ENCODE data around the gene MYO5B. TPM values are rescaled to one million over a fixed set of nuclear protein-coding genes. Genes with fewer than 3 reads are reported as not detected.

Gene MYO5B
- total and polyA plus RNA-seq, 2 of the 4 experiments (the other 2 are of a cell fraction): 0.24 to 0.54 TPM

DNA sequence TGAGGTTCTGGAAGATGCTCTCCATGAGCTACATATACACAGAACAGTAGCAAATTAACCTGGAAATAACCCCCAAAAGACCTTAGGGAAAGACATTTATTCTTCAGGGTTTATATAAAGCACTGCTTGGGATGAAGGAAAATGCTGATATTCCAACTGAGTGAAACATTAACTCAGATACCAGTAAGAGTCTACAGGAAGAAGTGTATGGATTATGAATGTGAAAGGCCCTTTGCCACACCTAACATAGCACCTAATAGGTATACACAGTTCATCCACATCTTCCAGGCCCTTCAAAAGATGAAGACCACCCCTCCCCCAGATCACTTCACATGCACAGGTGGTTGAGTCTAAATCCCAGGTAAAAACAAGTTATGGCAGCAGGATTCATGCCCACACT is 50.4 kb downstream of the MYO5B start:
- no peaks in the 10 kb centered on the region for H3K79me1 ChIP-seq (ENCODE audit: low read depth in 1 of 2, low read length in 2 of 2)
- H3K4me1 ChIP-seq (ENCODE audit: control insufficient read depth, insufficient read depth, low read length): no peaks in the 10 kb centered on the region
- H3K18ac ChIP-seq (ENCODE audit: low read depth, low read length): no peak overlapping the region
- H2AK9ac ChIP-seq (replicated peaks; ENCODE audit: low read depth, low read length, poor library complexity): no peak overlapping the region
- H3K4me2 ChIP-seq (ENCODE audit: low read depth, low read length): no peak overlapping the region
- POLR2A ChIA-PET (ENCODE audit: unreplicated experiment): no interaction called here
- H2BK120ac ChIP-seq (ENCODE audit: low read depth, low read length): no peak overlapping the region
- no peak overlapping the region for H3K4me3 ChIP-seq (ENCODE audit: insufficient read depth, low read depth, low read length)
- no peaks in the 10 kb centered on the region for H4K20me1 ChIP-seq (ENCODE audit: insufficient read depth, low read length)
- H3K4ac ChIP-seq (ENCODE audit: low read depth, low read length): no peak overlapping the region
- H3K36me3 ChIP-seq (ENCODE audit: control insufficient read depth, insufficient read depth, low read length): no peaks in the 10 kb centered on the region
- H3K9me1 ChIP-seq (ENCODE audit: insufficient read depth, low read length): no peaks in the 10 kb centered on the region
- no peaks in the 10 kb centered on the region for H3K9me3 ChIP-seq (ENCODE audit: control insufficient read depth, insufficient read depth, low read length)
- in situ Hi-C loops (cut with MboI; ENCODE audit: low sequenced_read_pairs): no loop called here
- DNase-seq (no peak), ATAC-seq (ENCODE audit: low read depth) (no peak)
- CTCF ChIA-PET: no interaction called here
- H2BK20ac ChIP-seq (ENCODE audit: low read depth, low read length): no peak overlapping the region
- no peaks in the 10 kb centered on the region; the same call in 1 of the 2 replicates for H3K27me3 ChIP-seq (ENCODE audit: control insufficient read depth, insufficient read depth, low read length)
- dilution Hi-C loops (cut with HindIII; ENCODE audit: low sequenced_read_pairs, unreplicated experiment): no loop called here
- intact Hi-C loops (cut with micrococcal nuclease): no loop called here
- H2BK15ac ChIP-seq (ENCODE audit: low read depth, low read length): no peak overlapping the region
- H4K5ac ChIP-seq (ENCODE audit: low read depth, low read length): no peak overlapping the region
- no peak overlapping the region for H3K9ac ChIP-seq (ENCODE audit: low read depth, low read length)
- H3K27ac ChIP-seq (ENCODE audit: insufficient read depth, low read length): no peak overlapping the region
- no TSS peak for BruUV-seq (replicated peaks)
- TF ChIP-seq, protein P1, sequence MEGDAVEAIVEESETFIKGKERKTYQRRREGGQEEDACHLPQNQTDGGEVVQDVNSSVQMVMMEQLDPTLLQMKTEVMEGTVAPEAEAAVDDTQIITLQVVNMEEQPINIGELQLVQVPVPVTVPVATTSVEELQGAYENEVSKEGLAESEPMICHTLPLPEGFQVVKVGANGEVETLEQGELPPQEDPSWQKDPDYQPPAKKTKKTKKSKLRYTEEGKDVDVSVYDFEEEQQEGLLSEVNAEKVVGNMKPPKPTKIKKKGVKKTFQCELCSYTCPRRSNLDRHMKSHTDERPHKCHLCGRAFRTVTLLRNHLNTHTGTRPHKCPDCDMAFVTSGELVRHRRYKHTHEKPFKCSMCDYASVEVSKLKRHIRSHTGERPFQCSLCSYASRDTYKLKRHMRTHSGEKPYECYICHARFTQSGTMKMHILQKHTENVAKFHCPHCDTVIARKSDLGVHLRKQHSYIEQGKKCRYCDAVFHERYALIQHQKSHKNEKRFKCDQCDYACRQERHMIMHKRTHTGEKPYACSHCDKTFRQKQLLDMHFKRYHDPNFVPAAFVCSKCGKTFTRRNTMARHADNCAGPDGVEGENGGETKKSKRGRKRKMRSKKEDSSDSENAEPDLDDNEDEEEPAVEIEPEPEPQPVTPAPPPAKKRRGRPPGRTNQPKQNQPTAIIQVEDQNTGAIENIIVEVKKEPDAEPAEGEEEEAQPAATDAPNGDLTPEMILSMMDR (conservative IDR thresholded peaks at IDR 0.05; ENCODE audit: low read depth, low read length): no peak
- no peak for TF ChIP-seq POLR2A (IDR thresholded peaks at IDR 0.05; ENCODE audit: low read depth, low read length)
- TF ChIP-seq RCOR1 (IDR thresholded peaks at IDR 0.05; ENCODE audit: insufficient replicate concordance, low read length): no peak
- TF ChIP-seq, protein P2, sequence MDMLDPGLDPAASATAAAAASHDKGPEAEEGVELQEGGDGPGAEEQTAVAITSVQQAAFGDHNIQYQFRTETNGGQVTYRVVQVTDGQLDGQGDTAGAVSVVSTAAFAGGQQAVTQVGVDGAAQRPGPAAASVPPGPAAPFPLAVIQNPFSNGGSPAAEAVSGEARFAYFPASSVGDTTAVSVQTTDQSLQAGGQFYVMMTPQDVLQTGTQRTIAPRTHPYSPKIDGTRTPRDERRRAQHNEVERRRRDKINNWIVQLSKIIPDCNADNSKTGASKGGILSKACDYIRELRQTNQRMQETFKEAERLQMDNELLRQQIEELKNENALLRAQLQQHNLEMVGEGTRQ (IDR thresholded peaks at IDR 0.05; ENCODE audit: low read depth, low read length): no peak
- TF ChIP-seq MAFK (IDR thresholded peaks at IDR 0.05; ENCODE audit: low read depth, low read length): no peak
- TF ChIP-seq RAD21 (IDR thresholded peaks at IDR 0.05; ENCODE audit: low read length): no peak
- TF ChIP-seq BHLHE40 (IDR thresholded peaks at IDR 0.05; ENCODE audit: low read depth, low read length): no peak
- no peak overlapping the region for H3K14ac ChIP-seq (replicated peaks; ENCODE audit: low read depth, low read length)
- no peak overlapping the region for H4K8ac ChIP-seq (ENCODE audit: low read depth in 2 of 2, low read length in 2 of 2)
- no peak overlapping the region for H2AFZ ChIP-seq (replicated peaks; ENCODE audit: low read length, poor library complexity)
- H4K91ac ChIP-seq (ENCODE audit: insufficient read depth, low read depth, low read length): no peak overlapping the region
- H3K56ac ChIP-seq (ENCODE audit: extremely low read depth, insufficient read depth, low read length): no peak overlapping the region
- H2AK5ac ChIP-seq (ENCODE audit: low read depth, low read length): no peak overlapping the region
- no peak overlapping the region for H2BK5ac ChIP-seq (ENCODE audit: low read depth, low read length, poor library complexity, severe bottlenecking)
- H3K23ac ChIP-seq (ENCODE audit: low read depth, low read length): no peak overlapping the region

Measured in IMR-90 (cell line).